B cell (primary cell): ENCODE measurements around the gene RALA.

Experiments used
- CTCF ChIP-seq: fragments of 200-600 bp; IDR thresholded peaks from one replicate; pipeline ENCODE4 v1.8.0; 2022; ENCODE audit warnings: antibody characterized with exemption, mild to moderate bottlenecking
- EZH2 ChIP-seq: IDR thresholded peaks from 2 replicates; pipeline ENCODE4 v1.6.1; 2012; ENCODE audit warnings: borderline replicate concordance, low read depth, mild to moderate bottlenecking, moderate library complexity, low read length; ENCODE audit not compliant: insufficient read depth, poor library complexity, severe bottlenecking

DNA sequence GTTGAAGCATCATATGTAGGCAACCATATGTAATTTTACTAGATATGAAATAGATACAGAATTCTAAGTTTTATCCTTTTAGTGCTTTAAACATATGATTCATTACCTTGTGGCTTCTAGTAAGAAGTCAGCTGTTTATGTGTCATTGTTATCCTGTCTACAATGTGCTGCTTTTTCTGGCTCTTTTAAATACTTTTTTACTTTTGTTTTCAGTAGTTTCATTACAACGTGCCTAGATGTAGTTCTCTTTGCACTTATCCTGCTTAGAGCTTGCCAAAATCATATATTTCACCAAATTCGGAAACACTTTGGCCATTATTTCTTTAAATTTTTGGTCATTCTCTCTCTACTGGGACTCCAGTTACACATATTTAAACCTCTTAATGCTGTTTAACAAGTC, 30.8 kb upstream of the RALA start:
- TF ChIP-seq CTCF = no peak
- no peak for TF ChIP-seq EZH2
